HG03159 (cell line): ENCODE results near the gene IGSF23.

Source experiments
- ATAC-seq: cut with Tn5 transposase; IDR thresholded peaks from one replicate; pipeline ENCODE4 v1.9.1; 2021; ENCODE audit warnings: mild to moderate bottlenecking, moderate library complexity; ENCODE audit not compliant: unreplicated experiment

IGSF23 gene

GRCh38 chr19:44640518-44640917, 27.2 kb downstream of the IGSF23 start:
- no peak for ATAC-seq

GRCh38 chr19:44641501-44642265, 28.3 kb downstream of the IGSF23 start:
- ATAC-seq, result no peak

- ATAC-seq, result no peak
These were observed 29.0 kb downstream of the IGSF23 start for GRCh38 chr19:44642377-44642776.

- ATAC-seq, result no peak
These were observed 30.4 kb downstream of the IGSF23 start, which contains the start of gene PVR for GRCh38 chr19:44643605-44644401. PVR (plus strand) TSS chr19:44643910; CDS start chr19:44644097, 187 bp downstream.

GRCh38 chr19:44644402-44645016, 31.1 kb downstream of the IGSF23 start:
- no peak for ATAC-seq

GRCh38 chr19:44645407-44646048, 32.2 kb downstream of the IGSF23 start:
- no peak for ATAC-seq

GRCh38 chr19:44646049-44646416, 32.7 kb downstream of the IGSF23 start:
- ATAC-seq, result no peak

GRCh38 chr19:44647144-44647543, 33.8 kb downstream of the IGSF23 start:
- ATAC-seq, result no peak

- no peak for ATAC-seq
These were observed 35.4 kb downstream of the IGSF23 start for GRCh38 chr19:44648631-44649251.

GRCh38 chr19:44649578-44650145, 36.3 kb downstream of the IGSF23 start:
- no peak for ATAC-seq

GRCh38 chr19:44653343-44653742, 40.0 kb downstream of the IGSF23 start:
- no peak for ATAC-seq

- ATAC-seq, result peak; percentile 82
These were observed 40.8 kb downstream of the IGSF23 start for GRCh38 chr19:44653977-44654774.

- no peak for ATAC-seq
These were observed 44.0 kb downstream of the IGSF23 start for GRCh38 chr19:44657211-44657921.

GRCh38 chr19:44658069-44658733, 44.8 kb downstream of the IGSF23 start:
- ATAC-seq, result no peak

- ATAC-seq, result no peak
These were observed 46.7 kb downstream of the IGSF23 start for GRCh38 chr19:44660081-44660480.

GRCh38 chr19:44661205-44661604, 47.8 kb downstream of the IGSF23 start:
- no peak for ATAC-seq

- no peak for ATAC-seq
These were observed 48.5 kb downstream of the IGSF23 start for GRCh38 chr19:44661904-44662303.

- ATAC-seq, result no peak
These were observed 49.5 kb downstream of the IGSF23 start for GRCh38 chr19:44662691-44663385.
